GM12878 (cell line): ENCODE measurements around the gene GOSR1. TPM values are rescaled to one million over a fixed set of nuclear protein-coding genes. Genes with fewer than 3 reads are reported as not detected.

Experiments
- ATAC-seq: fragments of 200-7000 bp; cut with Tn5 transposase; 3 replicates; pipeline ENCODE4 v1.9.1; 2020; ENCODE audit warnings: mild to moderate bottlenecking, moderate library complexity
- BruUV-seq: library from RNA; stranded (reverse); fragments of 400-500 nt; replicated peaks from 2 replicates; lab custom pipeline; 2021; lab: Mats Ljungman, UMichigan
- CTCF ChIA-PET: fragments of 300-600 bp; sonication (Branson Sonifier 250); formaldehyde crosslinking; extraction: SDS; loops from one replicate; lab custom pipeline; 2021; ENCODE audit warnings: inconsistent platforms; lab: Yijun Ruan, JAX
- POLR2A ChIA-PET: fragments of 350-600 bp; formaldehyde crosslinking; extraction: SDS; loops from one replicate; lab custom pipeline; 2021; ENCODE audit warnings: inconsistent platforms; lab: Charles Lee
- RAD21 ChIA-PET: fragments of 300-600 bp; sonication (Branson Sonifier 250); formaldehyde crosslinking; loops from one replicate; lab custom pipeline; 2023; ENCODE audit warnings: antibody characterized with exemption; ENCODE audit not compliant: unreplicated experiment; lab: Charles Lee
- SMC1A ChIA-PET: fragments of 300-600 bp; sonication (Branson Sonifier 250); formaldehyde crosslinking; loops from one replicate; lab custom pipeline; 2023; ENCODE audit not compliant: unreplicated experiment, uncharacterized antibody; lab: Charles Lee
- DNase-seq: peaks from one replicate; pipeline ENCODE4 v3.0.0-alpha.2; 2011; ENCODE audit warnings: low read depth, low spot score
- FAIRE-seq: peaks from 3 replicates; lab custom pipeline; 2011; peaks lifted over from hg19 to GRCh38; lab: Jason Lieb, UNC
- H2AFZ ChIP-seq: 2 replicates; pipeline ENCODE4 v1.6.0; 2011; ENCODE audit warnings: low read depth, low read length, control low read depth; ENCODE audit not compliant: control insufficient read depth
- H3K27ac ChIP-seq: 2 replicates; pipeline ENCODE4 v1.5.1; 2011; ENCODE audit warnings: control low read depth; ENCODE audit not compliant: control insufficient read depth, insufficient read depth
- H3K27me3 ChIP-seq, 2 experiments: replicated peaks in 1 of 2; 2 replicates each; pipeline versions ENCODE4 v1.6.0 to v1.6.1; 2011; ENCODE audit warnings: low read length in 1 of 2; ENCODE audit not compliant: control insufficient read depth in 2 of 2, insufficient read depth in 2 of 2
- H3K36me3 ChIP-seq, 2 experiments: 2 replicates each; pipeline ENCODE4 v1.5.1; 2011; ENCODE audit warnings: low read length in 1 of 2; ENCODE audit not compliant: control insufficient read depth in 2 of 2, insufficient read depth in 2 of 2
- H3K4me1 ChIP-seq: 2 replicates; pipeline ENCODE4 v1.6.1; 2011; ENCODE audit warnings: mild to moderate bottlenecking, low read length, moderate library complexity, mixed read lengths; ENCODE audit not compliant: control insufficient read depth, insufficient read depth
- H3K4me2 ChIP-seq: 2 replicates; pipeline ENCODE4 v1.6.0; 2011; ENCODE audit warnings: control low read depth; ENCODE audit not compliant: control insufficient read depth, insufficient read depth
- H3K4me3 ChIP-seq: fragments of 200-600 bp; sonication (generic); 2 replicates; pipeline ENCODE4 v1.5.1; 2016
- H3K79me2 ChIP-seq: 2 replicates; pipeline ENCODE4 v1.6.0; 2011; ENCODE audit warnings: low read length; ENCODE audit not compliant: control insufficient read depth, insufficient read depth
- H3K9ac ChIP-seq: 2 replicates; pipeline ENCODE4 v1.8.0; 2011; ENCODE audit warnings: low read length, control low read depth, mixed read lengths; ENCODE audit not compliant: control insufficient read depth, insufficient read depth
- H3K9me3 ChIP-seq: replicated peaks from 3 replicates; pipeline ENCODE4 v1.5.1; 2011; ENCODE audit warnings: mild to moderate bottlenecking, low read length; ENCODE audit not compliant: control insufficient read depth, insufficient read depth
- H4K20me1 ChIP-seq: 2 replicates; pipeline ENCODE4 v1.6.0; 2011; ENCODE audit not compliant: control insufficient read depth, insufficient read depth
- BACH1 ChIP-seq: fragments of 450-650 bp; IDR thresholded peaks from 2 replicates; pipeline ENCODE4 v1.6.1; 2017; ENCODE audit warnings: mild to moderate bottlenecking, borderline replicate concordance
- BRCA1 ChIP-seq: IDR thresholded peaks from 2 replicates; pipeline ENCODE4 v1.6.1; 2011; ENCODE audit warnings: low read depth, low read length, improper control_type of control experiment
- CHD4 ChIP-seq: fragments of 200-600 bp; sonication (generic); IDR thresholded peaks from 2 replicates; pipeline ENCODE4 v1.6.1; 2016; ENCODE audit warnings: mild to moderate bottlenecking
- HDGF ChIP-seq: fragments of 450-650 bp; IDR thresholded peaks from 2 replicates; pipeline ENCODE4 v1.6.1; 2016; ENCODE audit warnings: antibody characterized with exemption
- MEF2A ChIP-seq: IDR thresholded peaks from 2 replicates; pipeline ENCODE4 v1.6.1; 2011; ENCODE audit warnings: low read depth, mild to moderate bottlenecking, low read length, moderate library complexity; ENCODE audit not compliant: insufficient read depth
- MTA3 ChIP-seq: IDR thresholded peaks from 2 replicates; pipeline ENCODE4 v1.6.1; 2012; ENCODE audit warnings: low read length, inconsistent platforms, borderline replicate concordance
- POLR2AphosphoS2 ChIP-seq: IDR thresholded peaks from 2 replicates; pipeline ENCODE4 v1.6.1; 2011; ENCODE audit warnings: low read depth, mild to moderate bottlenecking, low read length, improper control_type of control experiment, moderate library complexity
- RCOR1 ChIP-seq: conservative IDR thresholded peaks from 2 replicates; pipeline ENCODE4 v1.6.1; 2012; ENCODE audit warnings: low read depth, low read length, improper control_type of control experiment
- SUZ12 ChIP-seq: fragments of 200-600 bp; sonication (generic); IDR thresholded peaks from one replicate; pipeline ENCODE4 v1.6.1; 2018; ENCODE audit warnings: antibody characterized with exemption, mild to moderate bottlenecking; ENCODE audit not compliant: unreplicated experiment
- TBL1XR1 ChIP-seq: IDR thresholded peaks from 2 replicates; pipeline ENCODE4 v1.6.1; 2012; ENCODE audit warnings: low read depth, low read length, improper control_type of control experiment
- WGBS: methylation state at CpG from one replicate; pipeline ENCODE4 v1.1.6; 2016; ENCODE audit warnings: low lambda C conversion rate; ENCODE audit not compliant: insufficient replicate concordance, insufficient coverage; ENCODE audit errors: missing lambda C conversion rate; 5-methylcytosine and 5-hydroxymethylcytosine counted together
- in situ Hi-C: fragments of 300-500 bp; cut with MboI; formaldehyde crosslinking; loops from 9 replicates; pipeline ENCODE4 v1.14.3; 2018; ENCODE audit warnings: mixed read lengths
- intact Hi-C: fragments of 100-400 bp; cut with micrococcal nuclease; formaldehyde crosslinking; loops from one replicate; pipeline ENCODE4 v1.14.2; 2022; ENCODE audit not compliant: unreplicated experiment
- polyA plus RNA-seq, 11 experiments: library from polyadenylated mRNA; depleted of rRNA in 4 of 11; unstranded in 6 of 11; stranded (reverse) in 5 of 11; fragments of >200 nt; fragmentation: Nextera tagmentation in 4 of 11; fragmentation: Illumina TruSeq in 1 of 11; extraction: Ambion mirVana in 4 of 11; extraction: Trizol in 1 of 11; gene quantifications; 1 replicate in 1 of 11; 2 replicates in 10 of 11; pipeline versions ENCODE4 v1.2.1 to v1.2.3, GENCODE V29; 2011 to 2016; ENCODE audit warnings: inconsistent platforms in 2 of 11, missing spikeins in 2 of 11, low read depth in 1 of 11
- total RNA-seq, 4 experiments: library from RNA; depleted of rRNA in 3 of 4; stranded (reverse); fragments of >200 nt in 3 of 4; fragmentation: Illumina TruSeq in 1 of 4; extraction: Trizol in 1 of 4; gene quantifications; 2 replicates each; pipeline versions ENCODE4 v1.2.1 to v1.2.3, GENCODE V29; 2013 to 2021

GOSR1 gene
- total and polyA plus RNA-seq, 10 of the 15 experiments (the other 5 are each of a cell fraction or from before 2014, with no cell fraction given): 21.4 to 99.3 (median 42.9) TPM

DNA sequence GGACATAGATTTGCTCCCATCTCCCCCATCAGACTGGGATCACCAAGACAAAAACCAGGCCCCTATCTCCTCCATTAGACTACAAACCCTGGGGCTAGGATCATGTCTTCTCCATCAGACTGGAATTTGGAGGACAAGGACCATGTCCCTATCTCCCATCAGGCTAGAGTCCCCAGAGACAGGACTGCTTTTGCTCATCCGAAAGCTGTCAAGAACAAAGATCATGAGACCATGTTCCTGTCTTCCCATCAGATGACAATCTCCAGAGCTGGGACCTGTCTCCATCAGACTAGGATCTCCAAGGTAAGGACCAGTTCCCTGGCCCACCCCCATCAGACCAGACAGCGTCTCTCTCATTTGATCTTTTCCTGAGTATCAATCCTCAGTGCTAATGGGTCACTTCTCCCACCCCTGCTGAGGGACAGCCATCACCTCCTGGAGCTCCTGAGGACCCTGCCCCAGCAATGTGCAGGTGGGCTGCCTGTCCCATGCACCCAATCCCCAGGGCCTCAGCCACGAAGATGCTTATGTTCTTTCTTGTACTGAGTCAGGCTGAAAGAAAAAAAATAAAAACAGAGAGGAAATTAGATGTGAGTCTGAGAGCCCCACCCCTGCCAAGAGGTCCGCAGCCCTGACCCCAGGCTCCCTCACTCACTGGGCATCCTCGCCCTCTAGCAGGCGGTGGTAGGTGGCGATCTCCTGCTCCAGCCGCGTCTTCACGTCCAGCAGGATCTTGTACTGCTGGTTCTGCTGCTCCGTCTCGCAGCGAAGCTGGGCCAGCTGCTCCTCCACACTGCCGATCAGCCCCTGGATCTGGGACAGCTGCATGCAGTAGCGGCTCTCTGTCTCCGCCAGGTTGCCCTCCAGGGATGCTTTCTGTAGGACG lies 90.3 kb downstream of the GOSR1 start:
- Histone ChIP-seq H3K4me2 (no peak overlapping the region), H3K79me2 (no peaks in the 10 kb centered on the region), H3K4me1 (no peaks in the 10 kb centered on the region), H2AFZ (no peak overlapping the region), H3K27me3 (no peaks in the 10 kb centered on the region; a peak in 1 of 4 replicates), H3K36me3 (no peaks in the 10 kb centered on the region), H3K4me3 (no peak overlapping the region), H3K27ac (no peak overlapping the region), H3K9ac (no peak overlapping the region), H4K20me1 (no peaks in the 10 kb centered on the region), H3K9me3 (no peaks in the 10 kb centered on the region)
- ChIA-PET RAD21 (no interaction called here), SMC1A (no interaction called here), POLR2A (no interaction called here), CTCF (interaction anchor here (0.7 kb wide), 1 partner anchor 928 kb away, joined by 3 read pairs; no protein-coding TSS in a partner anchor)
- in situ Hi-C loops (no loop called here), intact Hi-C loops (no loop called here)
- no peak for TF ChIP-seq BRCA1
- TF ChIP-seq POLR2AphosphoS2: no peak
- no peak for TF ChIP-seq HDGF
- no peak for TF ChIP-seq TBL1XR1
- TF ChIP-seq BACH1: no peak
- no peak for TF ChIP-seq SUZ12
- no peak for TF ChIP-seq CHD4
- no peak for TF ChIP-seq RCOR1
- TF ChIP-seq MTA3: no peak
- TF ChIP-seq MEF2A: no peak
- DNase-seq: no peak
- BruUV-seq: no TSS peak
- no peak for ATAC-seq
- no peak for FAIRE-seq
- WGBS: 73% methylated on average over 17 of the region's 17 CpGs
